HCT116 (cell line): ENCODE results near the gene CEP97. TPM values are rescaled to one million over a fixed set of nuclear protein-coding genes. Genes with fewer than 3 reads are reported as not detected.
A peak's percentile ranks its signal among the peaks of the same experiment; 100 is the strongest.

Experiments used
- ATAC-seq: fragments of 200-7000 bp; cut with Tn5 transposase; 2 replicates; pipeline ENCODE4 v1.9.1; 2020; ENCODE audit warnings: mild to moderate bottlenecking, moderate library complexity
- BruUV-seq: library from RNA; stranded (reverse); fragments of 400-500 nt; replicated peaks from 2 replicates; lab custom pipeline; 2021; lab: Mats Ljungman, UMichigan
- CTCF ChIA-PET: fragments of 300-600 bp; sonication (Branson Sonifier 250); formaldehyde crosslinking; loops from one replicate; lab custom pipeline; 2021; ENCODE audit warnings: antibody characterized with exemption; lab: Charles Lee
- POLR2A ChIA-PET: fragments of 300-600, 350-600 bp; sonication (Branson Sonifier 250); formaldehyde crosslinking; loops from one replicate; lab custom pipeline; 2021; ENCODE audit warnings: antibody characterized with exemption; lab: Charles Lee
- RAD21 ChIA-PET, 2 experiments: fragments of 300-600 bp; sonication (Branson Sonifier 250); formaldehyde crosslinking; loops; one replicate each; lab custom pipeline; 2023; ENCODE audit warnings: low total read pairs in 2 of 2; ENCODE audit not compliant: uncharacterized antibody in 2 of 2, unreplicated experiment in 2 of 2, low non-redundant PET in 1 of 2; lab: Charles Lee
- DNase-seq: peaks from one replicate; pipeline ENCODE4 v3.0.0-alpha.2; 2010; ENCODE audit warnings: low read depth, low spot score
- H2AFZ ChIP-seq: fragments of 200-600 bp; shearing (Covaris generic), sonication (generic); 2 replicates; pipeline ENCODE4 v1.6.1; 2017; ENCODE audit warnings: low read depth, mixed run types, mixed read lengths, antibody characterized with exemption, low read length; ENCODE audit not compliant: poor library complexity, severe bottlenecking
- H3K27ac ChIP-seq: 2 replicates; pipeline ENCODE4 v1.5.1; 2012; ENCODE audit warnings: low read depth, low read length
- H3K27me3 ChIP-seq: fragments of 200-600 bp; sonication (generic); 2 replicates; pipeline ENCODE4 v1.6.1; 2016; ENCODE audit warnings: mixed run types, low read length, mixed read lengths; ENCODE audit not compliant: insufficient read depth
- H3K36me3 ChIP-seq, 2 experiments: fragments of 200-500 bp in 1 of 2; fragments of 200-600 bp in 1 of 2; sonication (Bioruptor generic) in 1 of 2; sonication (generic) in 1 of 2; 2 replicates each; pipeline versions ENCODE4 v1.5.1 to v1.6.1; 2014 to 2016; ENCODE audit warnings: low read length in 2 of 2, inconsistent platforms in 1 of 2, mixed read lengths in 1 of 2, mixed run types in 1 of 2; ENCODE audit not compliant: insufficient read depth in 2 of 2, control insufficient read depth in 1 of 2
- H3K4me1 ChIP-seq, 2 experiments: fragments of 200-600 bp in 1 of 2; sonication (generic) in 1 of 2; 2 replicates each; pipeline versions ENCODE4 v1.5.1 to v1.6.1; 2012 to 2017; ENCODE audit warnings: low read length in 2 of 2, inconsistent platforms in 1 of 2, mild to moderate bottlenecking in 1 of 2, mixed read lengths in 1 of 2, mixed run types in 1 of 2, moderate library complexity in 1 of 2; ENCODE audit not compliant: insufficient read depth in 2 of 2, control insufficient read depth in 1 of 2
- H3K4me2 ChIP-seq: fragments of 200-600 bp; sonication (generic); 2 replicates; pipeline ENCODE4 v1.6.1; 2017; ENCODE audit warnings: mixed run types, low read length, mixed read lengths
- H3K4me3 ChIP-seq, 2 experiments: fragments of 200-600 bp in 1 of 2; sonication (generic) in 1 of 2; replicated peaks in 1 of 2; 2 replicates each; pipeline ENCODE4 v1.5.1; 2011 to 2016; ENCODE audit warnings: low read length in 2 of 2, control low read depth in 1 of 2, low read depth in 1 of 2, mild to moderate bottlenecking in 1 of 2, mixed read lengths in 1 of 2, mixed run types in 1 of 2
- H3K79me2 ChIP-seq: fragments of 200-600 bp; sonication (generic); 2 replicates; pipeline ENCODE4 v1.6.1; 2017; ENCODE audit warnings: mild to moderate bottlenecking, mixed run types, low read length, moderate library complexity, mixed read lengths; ENCODE audit not compliant: insufficient read depth
- H3K9ac ChIP-seq: fragments of 200-600 bp; sonication (generic); 2 replicates; pipeline ENCODE4 v1.6.1; 2016; ENCODE audit warnings: low read length, mixed read lengths
- H3K9me2 ChIP-seq: fragments of 200-600 bp; sonication (generic), shearing (Covaris generic); 2 replicates; pipeline ENCODE4 v1.6.1; 2017; ENCODE audit warnings: mixed run types, mild to moderate bottlenecking, moderate library complexity; ENCODE audit not compliant: insufficient read depth
- H3K9me3 ChIP-seq, 2 experiments: fragments of 200-500 bp in 1 of 2; fragments of 200-600 bp in 1 of 2; sonication (Bioruptor generic) in 1 of 2; sonication (generic) in 1 of 2; 2 replicates each; pipeline ENCODE4 v1.6.1; 2014 to 2017; ENCODE audit warnings: low read length in 2 of 2, mixed read lengths in 2 of 2, inconsistent platforms in 1 of 2, low read depth in 1 of 2, mild to moderate bottlenecking in 1 of 2, mixed run types in 1 of 2, moderate library complexity in 1 of 2; ENCODE audit not compliant: control insufficient read depth in 1 of 2, insufficient read depth in 1 of 2
- H4K20me1 ChIP-seq: fragments of 200-600 bp; sonication (generic), shearing (Covaris generic); 2 replicates; pipeline ENCODE4 v1.6.1; 2017; ENCODE audit warnings: mixed run types, mild to moderate bottlenecking, moderate library complexity; ENCODE audit not compliant: insufficient read depth
- ATF3 ChIP-seq: IDR thresholded peaks from 2 replicates; pipeline ENCODE4 v1.6.1; 2012
- CBX3 ChIP-seq: IDR thresholded peaks from 2 replicates; pipeline ENCODE4 v1.6.1; 2012; ENCODE audit warnings: low read depth
- CEBPB ChIP-seq: IDR thresholded peaks from 2 replicates; pipeline ENCODE4 v1.6.1; 2012; ENCODE audit warnings: low read depth
- EGR1 ChIP-seq: IDR thresholded peaks from 2 replicates; pipeline ENCODE4 v1.6.1; 2012; ENCODE audit warnings: low read depth
- ELF1 ChIP-seq: IDR thresholded peaks from 2 replicates; pipeline ENCODE4 v1.6.1; 2012; ENCODE audit warnings: low read depth, borderline replicate concordance
- EZH2 ChIP-seq: fragments of 200-600 bp; sonication (generic); IDR thresholded peaks from 2 replicates; pipeline ENCODE4 v1.6.1; 2017; ENCODE audit warnings: antibody characterized with exemption, mixed run types
- POLR2AphosphoS5 ChIP-seq: IDR thresholded peaks from 2 replicates; pipeline ENCODE4 v1.6.1; 2011; ENCODE audit warnings: mild to moderate bottlenecking, low read depth, low read length, moderate library complexity
- REST ChIP-seq: IDR thresholded peaks from 2 replicates; pipeline ENCODE4 v1.6.1; 2012; ENCODE audit warnings: low read depth
- SRF ChIP-seq: IDR thresholded peaks from 2 replicates; pipeline ENCODE4 v1.6.1; 2012; ENCODE audit warnings: low read depth
- TCF7L2 ChIP-seq: IDR thresholded peaks from 2 replicates; pipeline ENCODE4 v1.7.0; 2011; ENCODE audit warnings: borderline replicate concordance, inconsistent platforms; ENCODE audit not compliant: insufficient read depth, insufficient read length; ENCODE audit errors: extremely low read depth
- ZNF274 ChIP-seq: fragments of 200-500 bp; sonication (Bioruptor generic); IDR thresholded peaks from 2 replicates; pipeline ENCODE4 v1.6.1; 2014; ENCODE audit warnings: mild to moderate bottlenecking, low read depth, low read length, inconsistent platforms
- intact Hi-C: fragments of 100-400 bp; cut with micrococcal nuclease; formaldehyde crosslinking; loops from 2 replicates; pipeline ENCODE4 v1.10.0; 2022
- total RNA-seq: library from RNA; stranded (reverse); gene quantifications from one replicate; pipeline ENCODE4 v1.2.1, GENCODE V29; 2021; ENCODE audit not compliant: unreplicated experiment
- TF ChIP-seq, protein P1 (sequence below): IDR thresholded peaks from 2 replicates; pipeline ENCODE4 v1.6.1; 2012

Gene CEP97
- total RNA-seq, 1 experiment from 2014 or later: 15.7 TPM

DNA sequence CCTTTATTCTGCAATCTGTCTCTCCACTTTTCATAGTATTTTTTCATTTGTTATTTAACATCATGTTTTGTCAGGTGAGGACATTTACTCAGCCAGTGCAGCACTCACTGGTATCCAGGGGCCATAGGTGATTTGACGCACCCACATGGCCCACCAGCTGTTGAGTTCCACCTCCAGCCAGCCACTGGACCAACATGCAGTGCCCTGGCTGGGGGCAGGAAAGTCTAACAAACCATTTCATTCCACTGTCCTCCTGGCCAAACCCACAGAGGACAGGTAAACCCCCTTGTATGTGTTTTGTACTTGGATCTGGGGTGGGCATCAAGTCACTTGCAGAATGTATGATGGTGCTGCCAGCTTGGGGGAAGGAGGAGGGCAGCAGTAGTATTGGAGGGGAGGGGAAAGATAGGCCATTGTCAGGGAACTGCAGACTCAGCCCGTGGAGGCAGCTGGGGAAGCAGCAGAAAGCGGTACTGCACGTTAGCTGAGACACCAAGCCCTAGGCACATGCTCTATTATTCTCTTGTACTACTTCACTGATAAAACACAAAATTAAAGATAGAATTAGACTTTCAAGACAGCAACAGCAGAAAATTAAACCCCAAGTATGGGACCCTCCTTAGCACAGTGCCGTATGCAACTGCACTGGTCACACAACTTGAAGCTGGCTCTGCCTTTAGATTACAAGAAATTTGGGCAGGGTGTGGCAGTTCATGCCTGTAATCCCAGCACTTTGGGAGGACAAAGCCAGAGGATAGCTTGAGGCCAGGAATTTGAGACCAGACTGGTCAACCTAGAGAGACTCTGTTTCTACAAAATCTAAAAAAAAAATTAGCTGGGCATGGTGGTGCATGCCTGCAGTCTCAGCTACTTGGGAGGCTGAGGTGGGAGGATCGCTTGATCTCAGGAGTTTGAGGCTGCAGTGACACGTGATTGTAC, 22.4 kb upstream of the CEP97 start:
- Histone ChIP-seq H3K4me3 (no peak overlapping the region), H2AFZ (no peak overlapping the region), H3K79me2 (no peaks in the 10 kb centered on the region), H3K27ac (no peak overlapping the region), H3K27me3 (no peaks in the 10 kb centered on the region), H3K36me3 (no peaks in the 10 kb centered on the region), H3K9me3 (no peaks in the 10 kb centered on the region), H4K20me1 (no peaks in the 10 kb centered on the region), H3K4me2 (no peak overlapping the region), H3K4me1 (peaks cover 7 to 20% of the 10 kb centered on the region in 2 experiments), H3K9me2 (no peaks in the 10 kb centered on the region), H3K9ac (no peak overlapping the region)
- POLR2A ChIA-PET: interaction anchor here (0.7 to 1.6 kb wide), 3 partner anchors 15 to 18 kb away, joined by 3 to 4 read pairs (median 3); partner anchors contain the start of gene RPL24
- RAD21 ChIA-PET: no interaction called here
- intact Hi-C loops: no loop called here
- ATAC-seq: 0 out of 2 replicates have a peak, but pooled peaks have one; percentile 20
- TF ChIP-seq POLR2AphosphoS5: no peak
- TF ChIP-seq CBX3: no peak
- TF ChIP-seq TCF7L2: no peak
- TF ChIP-seq ZNF274: no peak
- TF ChIP-seq REST: no peak
- TF ChIP-seq CEBPB: no peak
- TF ChIP-seq EZH2: no peak
- TF ChIP-seq ELF1: no peak
- no peak for TF ChIP-seq EGR1
- no peak for TF ChIP-seq SRF
- no peak for TF ChIP-seq ATF3
- TF ChIP-seq, protein P1, sequence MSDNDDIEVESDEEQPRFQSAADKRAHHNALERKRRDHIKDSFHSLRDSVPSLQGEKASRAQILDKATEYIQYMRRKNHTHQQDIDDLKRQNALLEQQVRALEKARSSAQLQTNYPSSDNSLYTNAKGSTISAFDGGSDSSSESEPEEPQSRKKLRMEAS: no peak
- no TSS peak for BruUV-seq
- CTCF ChIA-PET: no interaction called here
- no peak for DNase-seq
